GM23338 (cell line): Measurements from ENCODE around the gene CIAO1. TPM values are rescaled to one million over a fixed set of nuclear protein-coding genes. Genes with fewer than 3 reads are reported as not detected.

Experiments
- ATAC-seq: fragments of 200-7000 bp; cut with Tn5 transposase; 3 replicates; pipeline ENCODE4 v1.9.1; 2020
- DNase-seq: peaks from one replicate; pipeline ENCODE4 v3.0.0-alpha.2; 2015; ENCODE audit warnings: low spot score
- H2AFZ ChIP-seq: fragments of 200-600 bp; sonication (generic); 2 replicates; pipeline ENCODE4 v1.8.0; 2016; ENCODE audit warnings: antibody characterized with exemption, mild to moderate bottlenecking, moderate library complexity
- H3F3A ChIP-seq: fragments of 200-600 bp; sonication (generic); replicated peaks from 2 replicates; pipeline ENCODE4 v1.8.0; 2017; ENCODE audit warnings: antibody characterized with exemption, mixed run types, low read depth
- H3K27ac ChIP-seq: fragments of 200-600 bp; sonication (generic); 2 replicates; pipeline ENCODE4 v1.6.1; 2016; ENCODE audit warnings: low read depth
- H3K27me3 ChIP-seq: fragments of 200-600 bp; sonication (generic); 2 replicates; pipeline ENCODE4 v1.8.0; 2016; ENCODE audit warnings: mild to moderate bottlenecking, mixed run types, moderate library complexity; ENCODE audit not compliant: insufficient read depth
- H3K36me3 ChIP-seq: fragments of 200-600 bp; sonication (generic); 2 replicates; pipeline ENCODE4 v1.8.0; 2016; ENCODE audit warnings: mild to moderate bottlenecking; ENCODE audit not compliant: insufficient read depth
- H3K4me1 ChIP-seq: fragments of 200-600 bp; sonication (generic); 2 replicates; pipeline ENCODE4 v1.8.0; 2016; ENCODE audit warnings: mild to moderate bottlenecking, moderate library complexity; ENCODE audit not compliant: insufficient read depth
- H3K4me2 ChIP-seq: fragments of 200-600 bp; sonication (generic); 2 replicates; pipeline ENCODE4 v1.7.1; 2017; ENCODE audit warnings: mixed run types
- H3K4me3 ChIP-seq: fragments of 200-600 bp; sonication (generic); 2 replicates; pipeline ENCODE4 v1.6.1; 2016; ENCODE audit warnings: mixed run types
- H3K79me2 ChIP-seq: fragments of 200-600 bp; sonication (generic); replicated peaks from 2 replicates; pipeline ENCODE4 v1.8.0; 2017; ENCODE audit warnings: mild to moderate bottlenecking; ENCODE audit not compliant: insufficient read depth
- H3K9me2 ChIP-seq: fragments of 200-600 bp; sonication (generic); 2 replicates; pipeline ENCODE4 v1.8.0; 2017; ENCODE audit not compliant: insufficient read depth
- H4K20me1 ChIP-seq: fragments of 200-600 bp; sonication (generic); replicated peaks from 2 replicates; pipeline ENCODE4 v1.8.0; 2017; ENCODE audit warnings: mild to moderate bottlenecking; ENCODE audit not compliant: insufficient read depth
- H3K27ac Mint-ChIP-seq: 2 replicates; pipeline ENCODE4 v1.8.0; 2020; ENCODE audit warnings: inconsistent platforms, mild to moderate bottlenecking, moderate library complexity, mixed read lengths
- H3K27me3 Mint-ChIP-seq: 3 replicates; pipeline ENCODE4 v1.8.0; 2022; ENCODE audit warnings: low read depth, mild to moderate bottlenecking, moderate library complexity, mixed read lengths, inconsistent platforms; ENCODE audit not compliant: insufficient read depth, poor library complexity
- H3K36me3 Mint-ChIP-seq: 3 replicates; pipeline ENCODE4 v1.8.0; 2021; ENCODE audit warnings: low read depth, mild to moderate bottlenecking, inconsistent platforms, moderate library complexity, mixed read lengths
- H3K4me1 Mint-ChIP-seq: 3 replicates; pipeline ENCODE4 v1.8.0; 2020; ENCODE audit warnings: mild to moderate bottlenecking, inconsistent platforms, mixed read lengths
- H3K4me3 Mint-ChIP-seq: 3 replicates; pipeline ENCODE4 v1.8.0; 2021; ENCODE audit warnings: moderate library complexity, mild to moderate bottlenecking, inconsistent platforms, mixed read lengths
- H3K9me3 Mint-ChIP-seq: 3 replicates; pipeline ENCODE4 v1.8.0; 2020; ENCODE audit warnings: moderate library complexity, mild to moderate bottlenecking, inconsistent platforms, mixed read lengths
- CREB1 ChIP-seq: fragments of 250-450 bp; sonication (Bioruptor Pico); IDR thresholded peaks from 2 replicates; pipeline ENCODE4 v1.5.0; 2020; ENCODE audit warnings: low read depth, mild to moderate bottlenecking, moderate library complexity
- EZH2phosphoT487 ChIP-seq: fragments of 200-600 bp; sonication (generic); IDR thresholded peaks from one replicate; pipeline ENCODE4 v1.8.1; 2018; ENCODE audit warnings: antibody characterized with exemption; ENCODE audit not compliant: unreplicated experiment
- JUNB ChIP-seq: IDR thresholded peaks from one replicate; pipeline ENCODE4 v1.6.1; 2016; ENCODE audit warnings: antibody characterized with exemption; ENCODE audit not compliant: unreplicated experiment
- NANOG ChIP-seq: IDR thresholded peaks from 2 replicates; pipeline ENCODE4 v1.6.1; 2016; ENCODE audit warnings: antibody characterized with exemption, borderline replicate concordance
- STAT1 ChIP-seq: IDR thresholded peaks from one replicate; pipeline ENCODE4 v1.6.1; 2016; ENCODE audit warnings: antibody characterized with exemption; ENCODE audit not compliant: unreplicated experiment
- ZNF114 ChIP-seq: fragments of 250-450 bp; sonication (Bioruptor Pico); IDR thresholded peaks from 2 replicates; pipeline ENCODE4 v1.5.0; 2020; ENCODE audit warnings: mild to moderate bottlenecking, moderate library complexity
- ZNF331 ChIP-seq: fragments of 250-450 bp; sonication (Bioruptor Pico); IDR thresholded peaks from 2 replicates; pipeline ENCODE4 v1.5.0; 2020; ENCODE audit warnings: low read depth, mild to moderate bottlenecking, moderate library complexity
- ZNF462 ChIP-seq: fragments of 250-450 bp; sonication (Bioruptor Pico); IDR thresholded peaks from 2 replicates; pipeline ENCODE4 v1.5.0; 2020; ENCODE audit warnings: mild to moderate bottlenecking, moderate library complexity
- polyA plus RNA-seq: library from polyadenylated mRNA; unstranded; fragments of >200 nt; fragmentation: Nextera tagmentation; extraction: Ambion mirVana; gene quantifications from 2 replicates; pipeline ENCODE4 v1.2.1, GENCODE V29; 2016
- total RNA-seq: library from RNA; depleted of rRNA; stranded (reverse); fragments of >200 nt; shearing (Covaris generic); gene quantifications from 2 replicates; pipeline ENCODE4 v1.2.3, GENCODE V29; 2014
- TF ChIP-seq, protein P1 (sequence below): IDR thresholded peaks from one replicate; pipeline ENCODE4 v1.6.1; 2018; ENCODE audit warnings: antibody characterized with exemption; ENCODE audit not compliant: unreplicated experiment

CIAO1 gene
- total and polyA plus RNA-seq, 2 experiments from 2014 or later, result 48.8 to 119 TPM

GRCh38 chr2:96236882-96237281 lies 29.1 kb upstream of the CIAO1 start:
- Mint-ChIP-seq H3K27ac (no peak overlapping the region), H3K27me3 (peaks cover 4% of the 10 kb centered on the region), H3K9me3 (no peaks in the 10 kb centered on the region), H3K4me1 (peaks cover 19% of the 10 kb centered on the region), H3K4me3 (no peak overlapping the region), H3K36me3 (no peaks in the 10 kb centered on the region)
- DNase-seq, result no peak
- Histone ChIP-seq H4K20me1 (no peaks in the 10 kb centered on the region), H3K27me3 (no peaks in the 10 kb centered on the region), H3F3A (no peaks in the 10 kb centered on the region), H3K36me3 (no peaks in the 10 kb centered on the region), H3K79me2 (no peaks in the 10 kb centered on the region), H3K27ac (no peak overlapping the region), H3K4me3 (no peak overlapping the region), H3K4me1 (no peaks in the 10 kb centered on the region; the same call in 1 of the 2 replicates), H3K9me2 (peaks cover 4% of the 10 kb centered on the region; the same call in 1 of the 2 replicates), H2AFZ (no peak overlapping the region), H3K4me2 (no peak overlapping the region)
- ATAC-seq, result no peak
- TF ChIP-seq, protein P1, sequence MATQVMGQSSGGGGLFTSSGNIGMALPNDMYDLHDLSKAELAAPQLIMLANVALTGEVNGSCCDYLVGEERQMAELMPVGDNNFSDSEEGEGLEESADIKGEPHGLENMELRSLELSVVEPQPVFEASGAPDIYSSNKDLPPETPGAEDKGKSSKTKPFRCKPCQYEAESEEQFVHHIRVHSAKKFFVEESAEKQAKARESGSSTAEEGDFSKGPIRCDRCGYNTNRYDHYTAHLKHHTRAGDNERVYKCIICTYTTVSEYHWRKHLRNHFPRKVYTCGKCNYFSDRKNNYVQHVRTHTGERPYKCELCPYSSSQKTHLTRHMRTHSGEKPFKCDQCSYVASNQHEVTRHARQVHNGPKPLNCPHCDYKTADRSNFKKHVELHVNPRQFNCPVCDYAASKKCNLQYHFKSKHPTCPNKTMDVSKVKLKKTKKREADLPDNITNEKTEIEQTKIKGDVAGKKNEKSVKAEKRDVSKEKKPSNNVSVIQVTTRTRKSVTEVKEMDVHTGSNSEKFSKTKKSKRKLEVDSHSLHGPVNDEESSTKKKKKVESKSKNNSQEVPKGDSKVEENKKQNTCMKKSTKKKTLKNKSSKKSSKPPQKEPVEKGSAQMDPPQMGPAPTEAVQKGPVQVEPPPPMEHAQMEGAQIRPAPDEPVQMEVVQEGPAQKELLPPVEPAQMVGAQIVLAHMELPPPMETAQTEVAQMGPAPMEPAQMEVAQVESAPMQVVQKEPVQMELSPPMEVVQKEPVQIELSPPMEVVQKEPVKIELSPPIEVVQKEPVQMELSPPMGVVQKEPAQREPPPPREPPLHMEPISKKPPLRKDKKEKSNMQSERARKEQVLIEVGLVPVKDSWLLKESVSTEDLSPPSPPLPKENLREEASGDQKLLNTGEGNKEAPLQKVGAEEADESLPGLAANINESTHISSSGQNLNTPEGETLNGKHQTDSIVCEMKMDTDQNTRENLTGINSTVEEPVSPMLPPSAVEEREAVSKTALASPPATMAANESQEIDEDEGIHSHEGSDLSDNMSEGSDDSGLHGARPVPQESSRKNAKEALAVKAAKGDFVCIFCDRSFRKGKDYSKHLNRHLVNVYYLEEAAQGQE, result no peak
- TF ChIP-seq CREB1 (no peak), STAT1 (no peak), ZNF331 (no peak), EZH2phosphoT487 (no peak)

GRCh38 chr2:96238266-96238665 lies 27.8 kb upstream of the CIAO1 start:
- Histone ChIP-seq H3K4me3 (no peak overlapping the region), H2AFZ (no peak overlapping the region), H3K27ac (no peak overlapping the region), H3K36me3 (no peaks in the 10 kb centered on the region), H3K9me2 (peaks cover 4% of the 10 kb centered on the region; the same call in 1 of the 2 replicates), H4K20me1 (no peaks in the 10 kb centered on the region), H3K27me3 (no peaks in the 10 kb centered on the region), H3K79me2 (no peaks in the 10 kb centered on the region), H3F3A (no peaks in the 10 kb centered on the region), H3K4me2 (no peak overlapping the region), H3K4me1 (no peaks in the 10 kb centered on the region; the same call in 1 of the 2 replicates)
- H3K27ac Mint-ChIP-seq, result no peak overlapping the region
- H3K36me3 Mint-ChIP-seq, result no peaks in the 10 kb centered on the region
- no peaks in the 10 kb centered on the region for H3K9me3 Mint-ChIP-seq
- DNase-seq, result no peak
- no peak overlapping the region for H3K4me3 Mint-ChIP-seq
- H3K4me1 Mint-ChIP-seq, result peaks cover 19% of the 10 kb centered on the region
- H3K27me3 Mint-ChIP-seq, result peaks cover 4% of the 10 kb centered on the region
- ATAC-seq, result no peak
- TF ChIP-seq ZNF331 (no peak), ZNF462 (no peak), STAT1 (no peak), JUNB (no peak), ZNF114 (no peak), CREB1 (no peak), NANOG (no peak)
- TF ChIP-seq, protein P1, result no peak
